ENCODE measurements around the gene RHOT2.
"Not testable (repeated sequence)": the region's sequence is repeated elsewhere in the genome, so short reads cannot be mapped to it uniquely, and the experiment has no call there.

RHOT2 gene

GRCh38 chr16:682493-683395 lies 14.8 kb downstream of the RHOT2 start:
- DNase-seq, result no peak

GRCh38 chr16:683396-684070 lies 15.6 kb downstream of the RHOT2 start:
- DNase-seq, result no peak

- DNase-seq, result peak; percentile 98
Measured at GRCh38 chr16:684071-684794, 16.3 kb downstream of the RHOT2 start, which contains the start of gene JMJD8. Gene JMJD8 (minus strand): TSS chr16:684334. CDS start chr16:684319, 15 bp downstream.

GRCh38 chr16:684961-685696 lies 17.2 kb downstream of the RHOT2 start:
- DNase-seq, result no peak

- no peak for DNase-seq
Measured at GRCh38 chr16:685967-686366, 18.0 kb downstream of the RHOT2 start.

GRCh38 chr16:686459-687260 lies 18.7 kb downstream of the RHOT2 start:
- no peak for DNase-seq

GRCh38 chr16:687499-687898 lies 19.6 kb downstream of the RHOT2 start:
- DNase-seq, result no peak

GRCh38 chr16:689175-689897 lies 21.4 kb downstream of the RHOT2 start:
- no peak for DNase-seq

GRCh38 chr16:691242-691641 lies 23.3 kb downstream of the RHOT2 start:
- DNase-seq, result not testable (repeated sequence)

- no peak for DNase-seq
Measured at GRCh38 chr16:692356-693108, 24.6 kb downstream of the RHOT2 start.

- DNase-seq, result no peak
Measured at GRCh38 chr16:693364-693763, 25.4 kb downstream of the RHOT2 start.

GRCh38 chr16:693766-694165 lies 25.8 kb downstream of the RHOT2 start:
- DNase-seq, result no peak

- DNase-seq, result no peak
Measured at GRCh38 chr16:694187-694862, 26.4 kb downstream of the RHOT2 start.

GRCh38 chr16:694863-695354 lies 27.0 kb downstream of the RHOT2 start:
- no peak for DNase-seq

GRCh38 chr16:695355-696089 lies 27.6 kb downstream of the RHOT2 start:
- peak; percentile 88 for DNase-seq

- no peak for DNase-seq
Measured at GRCh38 chr16:698911-699671, 31.2 kb downstream of the RHOT2 start.

- DNase-seq, result peak; percentile 85
Measured at GRCh38 chr16:700684-701584, 33.0 kb downstream of the RHOT2 start.
